SK-N-SH (cell line): Measurements from ENCODE around the gene KMT2E. TPM values are rescaled to one million over a fixed set of nuclear protein-coding genes. Genes with fewer than 3 reads are reported as not detected.

ENCODE experiments used
- CTCF ChIA-PET: fragments of 300-600, 350-600 bp; formaldehyde crosslinking; extraction: SDS; loops from one replicate; lab custom pipeline; 2021; lab: Yijun Ruan, JAX
- POLR2A ChIA-PET: fragments of 350-600 bp; sonication (Branson Sonifier 250); formaldehyde crosslinking; extraction: SDS; loops from one replicate; lab custom pipeline; 2020; ENCODE audit warnings: antibody characterized with exemption, inconsistent platforms; lab: Yijun Ruan, JAX
- DNase-seq: peaks from one replicate; pipeline ENCODE4 v3.0.0; 2012
- H2AFZ ChIP-seq: fragments of 200-600 bp; sonication (generic); 2 replicates; pipeline ENCODE4 v1.8.1; 2016; ENCODE audit warnings: antibody characterized with exemption, mild to moderate bottlenecking, low read depth
- H3F3A ChIP-seq: fragments of 200-600 bp; sonication (generic); replicated peaks from 2 replicates; pipeline ENCODE3; 2016; ENCODE audit warnings: antibody characterized with exemption, mild to moderate bottlenecking; ENCODE audit not compliant: insufficient read depth
- H3K27ac ChIP-seq, 2 experiments: fragments of 200-500 bp in 1 of 2; fragments of 200-600 bp in 1 of 2; sonication (Bioruptor generic) in 1 of 2; sonication (generic), shearing (Covaris generic) in 1 of 2; 2 replicates each; pipeline versions ENCODE4 v1.5.1 to v1.6.1; 2014 to 2016; ENCODE audit warnings: low read depth in 2 of 2, inconsistent platforms in 1 of 2, low read length in 1 of 2, mild to moderate bottlenecking in 1 of 2, mixed read lengths in 1 of 2
- H3K27me3 ChIP-seq: fragments of 200-600 bp; sonication (generic), shearing (Covaris generic); 2 replicates; pipeline ENCODE4 v1.6.1; 2016; ENCODE audit warnings: mixed run types; ENCODE audit not compliant: insufficient read depth
- H3K36me3 ChIP-seq, 2 experiments: fragments of 200-500 bp in 1 of 2; fragments of 200-600 bp in 1 of 2; sonication (Bioruptor generic) in 1 of 2; sonication (generic) in 1 of 2; replicated peaks in 1 of 2; 2 replicates each; pipeline versions ENCODE3 to v1.5.1; 2014 to 2016; ENCODE audit warnings: low read length in 1 of 2, mild to moderate bottlenecking in 1 of 2; ENCODE audit not compliant: insufficient read depth in 2 of 2, control insufficient read depth in 1 of 2
- H3K4me1 ChIP-seq, 2 experiments: fragments of 200-500 bp in 1 of 2; fragments of 200-600 bp in 1 of 2; sonication (Bioruptor generic) in 1 of 2; sonication (generic), shearing (Covaris generic) in 1 of 2; 2 replicates each; pipeline versions ENCODE4 v1.5.1 to v1.6.1; 2014 to 2016; ENCODE audit warnings: low read depth in 1 of 2, low read length in 1 of 2, mixed run types in 1 of 2; ENCODE audit not compliant: insufficient read depth in 2 of 2, control insufficient read depth in 1 of 2
- H3K4me2 ChIP-seq: fragments of 200-600 bp; sonication (generic), shearing (Covaris generic); 2 replicates; pipeline ENCODE4 v1.6.1; 2017; ENCODE audit warnings: mixed run types
- H3K4me3 ChIP-seq, 2 experiments: fragments of 200-500 bp in 1 of 2; fragments of 200-600 bp in 1 of 2; sonication (Bioruptor generic) in 1 of 2; sonication (generic), shearing (Covaris generic) in 1 of 2; 2 replicates each; pipeline versions ENCODE4 v1.5.1 to v1.8.1; 2014 to 2016; ENCODE audit warnings: low read depth in 2 of 2, inconsistent platforms in 1 of 2, low read length in 1 of 2, mild to moderate bottlenecking in 1 of 2, mixed read lengths in 1 of 2, moderate library complexity in 1 of 2
- H3K79me2 ChIP-seq: fragments of 200-600 bp; sonication (generic); 2 replicates; pipeline ENCODE4 v1.8.1; 2017; ENCODE audit warnings: mild to moderate bottlenecking; ENCODE audit not compliant: insufficient read depth
- H3K9ac ChIP-seq: fragments of 200-600 bp; sonication (generic); 2 replicates; pipeline ENCODE4 v1.6.1; 2017; ENCODE audit warnings: mixed run types
- H3K9me2 ChIP-seq: fragments of 200-600 bp; sonication (generic); 2 replicates; pipeline ENCODE4 v1.6.1; 2017; ENCODE audit warnings: mixed run types
- H3K9me3 ChIP-seq: fragments of 200-600 bp; sonication (generic); 2 replicates; pipeline ENCODE4 v1.6.1; 2017; ENCODE audit warnings: mixed run types, mild to moderate bottlenecking, moderate library complexity
- H4K20me1 ChIP-seq: fragments of 200-600 bp; sonication (generic); 2 replicates; pipeline ENCODE4 v1.6.1; 2017; ENCODE audit warnings: mild to moderate bottlenecking, mixed run types; ENCODE audit not compliant: insufficient read depth
- CHD2 ChIP-seq: fragments of 150-350 bp; IDR thresholded peaks from 2 replicates; pipeline ENCODE4 v1.6.1; 2018; ENCODE audit warnings: low read length; ENCODE audit not compliant: partially characterized antibody
- EZH2phosphoT487 ChIP-seq: fragments of 200-600 bp; sonication (generic); IDR thresholded peaks from 2 replicates; pipeline ENCODE4 v1.6.1; 2017; ENCODE audit warnings: low read depth, mixed run types, mild to moderate bottlenecking, antibody characterized with exemption, moderate library complexity, borderline replicate concordance
- FOXM1 ChIP-seq: IDR thresholded peaks from 2 replicates; pipeline ENCODE4 v1.4.0; 2012; ENCODE audit warnings: low read depth, mild to moderate bottlenecking
- NRF1 ChIP-seq: IDR thresholded peaks from 2 replicates; pipeline ENCODE4 v1.6.1; 2012; ENCODE audit warnings: low read depth, mild to moderate bottlenecking, low read length
- PBX3 ChIP-seq: IDR thresholded peaks from 2 replicates; pipeline ENCODE4; 2012
- POLR2AphosphoS5 ChIP-seq: IDR thresholded peaks from 2 replicates; pipeline ENCODE4 v1.6.1; 2012; ENCODE audit warnings: low read depth, low read length
- RAD21 ChIP-seq: IDR thresholded peaks from 2 replicates; pipeline ENCODE4 v1.6.1; 2012; ENCODE audit warnings: mild to moderate bottlenecking, low read length
- RCOR1 ChIP-seq: fragments of 150-350 bp; IDR thresholded peaks from 2 replicates; pipeline ENCODE4 v1.6.1; 2017; ENCODE audit warnings: antibody characterized with exemption, low read length
- RFX5 ChIP-seq: IDR thresholded peaks from 2 replicates; pipeline ENCODE4 v1.6.1; 2012; ENCODE audit warnings: mild to moderate bottlenecking, improper control_type of control experiment, low read length
- TCF12 ChIP-seq: IDR thresholded peaks from 2 replicates; pipeline ENCODE4 v1.4.0; 2012
- USF1 ChIP-seq: IDR thresholded peaks from 2 replicates; pipeline ENCODE4 v1.4.0; 2012; ENCODE audit warnings: low read depth, borderline replicate concordance
- USF2 ChIP-seq: fragments of 150-350 bp; IDR thresholded peaks from 2 replicates; pipeline ENCODE4 v1.6.1; 2017; ENCODE audit warnings: antibody characterized with exemption, low read length, low read depth, borderline replicate concordance
- YY1 ChIP-seq: IDR thresholded peaks from 2 replicates; pipeline ENCODE4 v1.4.0; 2012; ENCODE audit warnings: low read depth, mild to moderate bottlenecking
- WGBS: methylation state at CpG from one replicate; pipeline ENCODE4 v1.1.6; 2017; ENCODE audit warnings: low lambda C conversion rate; 5-methylcytosine and 5-hydroxymethylcytosine counted together
- polyA plus RNA-seq, 3 experiments: library from polyadenylated mRNA; depleted of rRNA; stranded (reverse); fragments of >200 nt; gene quantifications; 2 replicates each; pipeline ENCODE4 v1.2.3, GENCODE V29; 2012

The KMT2E gene
- polyA plus RNA-seq, 1 of the 3 experiments (the other 2 are of a cell fraction) = 6.4 TPM

GRCh38 chr7:104964626-104965236, 49.3 kb upstream of the KMT2E start:
- Histone ChIP-seq H3K9ac (no peak overlapping the region), H3K36me3 (no peaks in the 10 kb centered on the region), H2AFZ (no peak overlapping the region), H3K4me1 (peaks cover 0 to 11% of the 10 kb centered on the region in 2 experiments; a peak in 2 of 4 replicates), H3K9me2 (no peaks in the 10 kb centered on the region), H3K27me3 (no peaks in the 10 kb centered on the region), H3K4me3 (no peak overlapping the region), H3K9me3 (no peaks in the 10 kb centered on the region), H3K4me2 (no peak overlapping the region), H3K79me2 (no peaks in the 10 kb centered on the region), H4K20me1 (no peaks in the 10 kb centered on the region), H3K27ac (no peak overlapping the region), H3F3A (peaks cover 4% of the 10 kb centered on the region)
- ChIA-PET CTCF (interaction anchor here (0.9 to 1.2 kb wide), 2 partner anchors 9 to 16 kb away, joined by 3 to 4 read pairs; no protein-coding TSS in a partner anchor), POLR2A (no interaction called here)
- WGBS = 78% methylated on average over 6 of the region's 6 CpGs
- no peak for TF ChIP-seq POLR2AphosphoS5
- no peak for TF ChIP-seq USF2
- no peak for TF ChIP-seq EZH2phosphoT487
- TF ChIP-seq RAD21 = no peak
- no peak for TF ChIP-seq USF1
- TF ChIP-seq FOXM1 = no peak
- no peak for TF ChIP-seq PBX3
- TF ChIP-seq YY1 = no peak
- no peak for TF ChIP-seq NRF1
- no peak for TF ChIP-seq CHD2
- no peak for DNase-seq

GRCh38 chr7:104966022-104966421, 48.0 kb upstream of the KMT2E start:
- Histone ChIP-seq H3K9me2 (no peaks in the 10 kb centered on the region), H3K27ac (no peak overlapping the region), H3F3A (peaks cover 9% of the 10 kb centered on the region), H3K4me2 (no peak overlapping the region), H2AFZ (no peak overlapping the region), H3K4me1 (peaks cover 0 to 11% of the 10 kb centered on the region in 2 experiments; a peak in 2 of 4 replicates), H4K20me1 (no peaks in the 10 kb centered on the region), H3K27me3 (no peaks in the 10 kb centered on the region), H3K79me2 (no peaks in the 10 kb centered on the region), H3K4me3 (no peak overlapping the region), H3K9me3 (no peaks in the 10 kb centered on the region), H3K36me3 (no peaks in the 10 kb centered on the region), H3K9ac (no peak overlapping the region)
- TF ChIP-seq RFX5 = no peak
- no peak for TF ChIP-seq RCOR1
- no peak for TF ChIP-seq TCF12
- no peak for DNase-seq
- CTCF ChIA-PET = interaction anchor here (1.6 to 2.7 kb wide), 2 partner anchors 15 to 47 kb away, joined by 3 to 14 read pairs; no protein-coding TSS in a partner anchor
- POLR2A ChIA-PET = interaction anchor here (1.1 kb wide), 1 partner anchor 15 kb away, joined by 3 read pairs; no protein-coding TSS in a partner anchor
- WGBS = 97% methylated on average over 2 of the region's 2 CpGs
